Measurements from ENCODE around the gene PHOSPHO1. TPM values are rescaled to one million over a fixed set of nuclear protein-coding genes. Genes with fewer than 3 reads are reported as not detected.

Gene PHOSPHO1
- total RNA-seq, 1 donor from 2014 or later, result not detected

GRCh38 chr17:49242813-49243212, 12.2 kb upstream of the PHOSPHO1 start:
- Mint-ChIP-seq H3K9me3 (no peaks in the 10 kb centered on the region), H3K4me3 (no peak overlapping the region), H3K36me3 (ENCODE audit: low read depth) (no peaks in the 10 kb centered on the region), H3K27me3 (peaks cover 14% of the 10 kb centered on the region), H3K4me1 (no peaks in the 10 kb centered on the region), H3K27ac (no peak overlapping the region)
- POLR2A ChIA-PET, result no interaction called here
- CTCF ChIA-PET, result no interaction called here
- intact Hi-C loops (cut with micrococcal nuclease), result no loop called here
- DNase-seq, result no peak
- ATAC-seq (ENCODE audit: low read depth), result no peak
- TF ChIP-seq CTCF (IDR thresholded peaks at IDR 0.05), result no peak

GRCh38 chr17:49241692-49242397, 11.3 kb upstream of the PHOSPHO1 start:
- ChIA-PET POLR2A (no interaction called here), CTCF (no interaction called here)
- no peak for TF ChIP-seq CTCF (IDR thresholded peaks at IDR 0.05)
- Mint-ChIP-seq H3K9me3 (no peaks in the 10 kb centered on the region), H3K27me3 (peaks cover 10% of the 10 kb centered on the region), H3K4me3 (no peak overlapping the region), H3K36me3 (ENCODE audit: low read depth) (no peaks in the 10 kb centered on the region), H3K4me1 (no peaks in the 10 kb centered on the region), H3K27ac (no peak overlapping the region)
- intact Hi-C loops (cut with micrococcal nuclease), result no loop called here
- no peak for DNase-seq
- no peak for ATAC-seq (ENCODE audit: low read depth)

GRCh38 chr17:49241040-49241439, 10.5 kb upstream of the PHOSPHO1 start:
- CTCF ChIA-PET, result interaction anchor here (0.9 kb wide), 1 partner anchor 14 kb away, joined by 4 read pairs; no protein-coding TSS in a partner anchor
- DNase-seq, result no peak
- TF ChIP-seq CTCF (IDR thresholded peaks at IDR 0.05), result no peak
- ATAC-seq (ENCODE audit: low read depth), result no peak
- H3K4me3 Mint-ChIP-seq, result no peak overlapping the region
- no peaks in the 10 kb centered on the region for H3K36me3 Mint-ChIP-seq (ENCODE audit: low read depth)
- intact Hi-C loops (cut with micrococcal nuclease), result no loop called here
- no peaks in the 10 kb centered on the region for H3K9me3 Mint-ChIP-seq
- H3K27ac Mint-ChIP-seq, result no peak overlapping the region
- POLR2A ChIA-PET, result interaction anchor here (1.4 kb wide), 1 partner anchor 49 kb away, joined by 5 read pairs; no protein-coding TSS in a partner anchor
- no peaks in the 10 kb centered on the region for H3K4me1 Mint-ChIP-seq
- H3K27me3 Mint-ChIP-seq, result peaks cover 4% of the 10 kb centered on the region

- Mint-ChIP-seq H3K9me3 (no peaks in the 10 kb centered on the region), H3K27me3 (peaks cover 4% of the 10 kb centered on the region), H3K27ac (no peak overlapping the region), H3K4me3 (no peak overlapping the region), H3K36me3 (ENCODE audit: low read depth) (no peaks in the 10 kb centered on the region), H3K4me1 (no peaks in the 10 kb centered on the region)
- no peak for ATAC-seq (ENCODE audit: low read depth)
- no peak for DNase-seq
- intact Hi-C loops (cut with micrococcal nuclease), result no loop called here
- CTCF ChIA-PET, result interaction anchor here (0.9 kb wide), 1 partner anchor 13 kb away, joined by 4 read pairs; no protein-coding TSS in a partner anchor
- POLR2A ChIA-PET, result interaction anchor here (1.1 to 1.4 kb wide), 2 partner anchors 49 to 125 kb away, joined by 5 read pairs; no protein-coding TSS in a partner anchor
- no peak for TF ChIP-seq CTCF (IDR thresholded peaks at IDR 0.05)
Measured at GRCh38 chr17:49240619-49241018, 10.0 kb upstream of the PHOSPHO1 start.

- intact Hi-C loops (cut with micrococcal nuclease), result no loop called here
- ChIA-PET CTCF (no interaction called here), POLR2A (interaction anchor here (1.1 to 1.4 kb wide), 2 partner anchors 48 to 125 kb away, joined by 5 read pairs; no protein-coding TSS in a partner anchor)
- no peak for ATAC-seq (ENCODE audit: low read depth)
- no peak for TF ChIP-seq CTCF (IDR thresholded peaks at IDR 0.05)
- Mint-ChIP-seq H3K36me3 (ENCODE audit: low read depth) (no peaks in the 10 kb centered on the region), H3K27ac (no peak overlapping the region), H3K4me3 (no peak overlapping the region), H3K4me1 (no peaks in the 10 kb centered on the region), H3K27me3 (peaks cover 4% of the 10 kb centered on the region), H3K9me3 (no peaks in the 10 kb centered on the region)
- DNase-seq, result no peak
Measured at GRCh38 chr17:49239963-49240362, 9.4 kb upstream of the PHOSPHO1 start.
